Dermis microvascular lymphatic vessel endothelial cell (primary cell): ENCODE data around the gene TCF12. TPM values are rescaled to one million over a fixed set of nuclear protein-coding genes. Genes with fewer than 3 reads are reported as not detected.

Experiments
- DNase-seq, 2 donors: peaks; one replicate each; pipeline versions ENCODE4 v3.0.0 to v3.0.0-alpha.2; 2010; ENCODE audit warnings: low read depth in 2 of 2
- total RNA-seq: library from RNA; depleted of rRNA; stranded (reverse); fragments of >200 nt; gene quantifications from 2 replicates; pipeline ENCODE4 v1.2.1, GENCODE V29; 2014

TCF12 gene
- total RNA-seq, 1 donor from 2014 or later: 56.9 TPM

DNA sequence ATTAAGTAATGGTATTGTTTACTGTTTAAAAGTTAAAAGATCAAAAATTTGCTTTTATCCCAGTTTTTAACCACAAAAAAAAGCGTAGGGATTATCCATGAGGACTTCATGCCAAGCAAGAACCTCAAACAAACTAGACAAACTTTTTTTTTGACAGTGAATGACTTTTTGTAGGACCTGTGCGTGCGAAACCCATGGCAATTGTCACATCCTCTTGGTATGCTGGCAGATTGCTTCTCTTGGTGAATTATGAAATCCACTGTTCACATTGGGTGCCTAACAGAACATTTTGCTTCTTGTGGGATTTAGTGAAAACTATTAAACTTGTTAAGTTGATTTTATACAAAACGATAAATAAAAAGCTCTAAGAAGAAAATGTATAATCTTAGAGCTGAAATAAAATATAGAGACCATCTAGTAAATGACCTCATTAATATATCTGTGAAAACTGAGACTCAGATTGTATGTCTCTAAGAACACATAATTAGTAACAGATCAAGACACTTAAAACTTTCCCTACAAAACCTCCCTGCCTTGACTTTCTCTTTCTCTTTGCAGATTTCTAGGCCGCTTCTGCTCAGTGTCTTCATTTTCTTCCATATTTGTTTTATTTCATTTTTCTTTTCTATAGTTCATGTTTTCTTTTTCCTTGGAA lies 370.6 kb downstream of the TCF12 start:
- DNase-seq: no peak

DNA sequence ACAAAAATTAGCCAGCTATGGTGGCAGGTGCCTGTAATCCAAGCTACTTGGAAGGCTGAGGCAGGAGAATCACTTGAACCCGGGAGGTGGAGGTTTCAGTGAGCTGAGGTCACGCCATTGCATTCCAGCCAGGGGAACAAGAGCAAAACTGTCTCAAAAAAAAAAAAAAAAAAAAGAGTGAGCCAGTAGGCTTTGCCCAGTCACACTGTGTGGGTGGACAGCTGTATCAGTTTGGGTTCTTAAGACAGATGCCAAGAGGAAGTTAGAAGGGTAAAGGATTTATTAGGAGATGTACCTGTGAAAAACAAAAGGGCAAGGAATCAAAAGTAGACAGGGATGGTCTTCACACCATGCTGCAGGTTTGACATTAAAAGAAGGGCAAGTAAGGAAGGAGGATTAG lies 371.7 kb downstream of the TCF12 start:
- DNase-seq: no peak

DNA sequence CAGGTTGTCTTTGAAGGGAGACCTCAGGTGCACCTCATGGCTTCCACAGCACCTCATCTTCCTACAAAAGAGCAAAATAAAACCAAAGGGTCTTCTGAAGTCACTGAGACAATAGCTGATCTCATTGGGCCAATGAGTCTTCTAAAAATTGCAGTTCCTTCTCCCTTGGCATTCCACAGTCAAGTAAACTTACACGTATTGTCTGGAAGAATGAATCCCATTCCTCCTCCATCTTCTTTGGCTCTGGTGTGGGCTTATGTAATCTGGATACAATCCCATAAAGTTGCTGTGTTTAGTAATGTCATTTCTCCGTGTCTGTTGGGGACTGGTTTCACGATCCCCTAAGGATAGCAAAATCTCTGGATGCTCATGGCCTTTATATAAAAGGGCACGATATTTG lies 372.4 kb downstream of the TCF12 start:
- no peak for DNase-seq

DNA sequence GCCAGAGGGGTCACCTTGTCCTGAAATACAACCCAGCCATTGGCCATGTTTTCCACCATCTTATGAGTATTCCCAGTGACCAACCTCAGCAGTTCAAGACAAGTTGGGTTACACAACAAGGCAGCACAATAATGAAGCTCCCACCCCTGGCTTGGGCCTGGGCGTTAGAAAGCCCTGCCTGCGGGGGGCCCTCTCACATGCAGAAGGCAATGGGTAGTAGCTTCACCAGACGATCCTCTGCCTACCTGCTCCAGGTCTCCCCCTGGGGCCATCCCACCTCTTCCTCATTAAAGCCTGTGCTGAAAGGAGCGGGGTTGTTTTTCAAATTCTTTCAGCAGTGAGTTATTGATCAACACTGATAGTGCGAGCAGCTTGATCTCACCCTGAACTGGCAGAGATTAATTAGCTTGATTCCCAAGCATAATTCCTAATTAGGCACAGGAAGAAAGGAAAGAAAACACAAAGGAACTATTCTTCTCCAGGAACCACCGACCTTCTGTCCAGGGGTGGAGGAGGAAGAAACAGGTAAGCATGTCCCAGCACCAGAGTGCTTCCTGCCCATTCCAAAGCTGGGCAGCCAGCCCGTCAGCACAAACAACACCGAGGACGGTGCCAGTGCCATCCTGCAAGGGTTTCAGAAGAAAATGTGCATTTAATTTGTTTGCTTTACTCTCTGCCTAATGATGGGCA lies 378.2 kb downstream of the TCF12 start:
- no peak for DNase-seq

DNA sequence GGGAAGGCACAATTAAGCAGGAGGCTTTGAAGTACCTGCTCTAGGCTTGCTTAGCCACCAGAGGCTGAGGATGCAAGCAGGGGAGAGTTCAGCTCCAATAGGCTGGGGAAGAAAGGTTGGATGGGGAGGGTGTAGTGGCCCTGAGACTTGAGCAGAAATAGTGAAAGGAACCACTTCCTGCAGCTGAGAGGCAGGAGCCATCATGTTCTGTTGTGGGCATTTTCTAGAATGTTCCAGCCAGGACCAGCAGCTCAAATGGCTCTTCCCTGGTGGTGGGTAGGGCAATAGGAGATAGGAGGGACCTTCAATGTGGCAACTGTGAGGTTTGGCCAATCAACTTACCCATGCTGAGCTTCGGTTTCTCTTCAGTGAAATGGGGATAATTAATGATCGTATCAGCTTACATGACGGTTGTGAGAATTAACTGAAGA lies 378.7 kb downstream of the TCF12 start:
- no peak for DNase-seq

DNA sequence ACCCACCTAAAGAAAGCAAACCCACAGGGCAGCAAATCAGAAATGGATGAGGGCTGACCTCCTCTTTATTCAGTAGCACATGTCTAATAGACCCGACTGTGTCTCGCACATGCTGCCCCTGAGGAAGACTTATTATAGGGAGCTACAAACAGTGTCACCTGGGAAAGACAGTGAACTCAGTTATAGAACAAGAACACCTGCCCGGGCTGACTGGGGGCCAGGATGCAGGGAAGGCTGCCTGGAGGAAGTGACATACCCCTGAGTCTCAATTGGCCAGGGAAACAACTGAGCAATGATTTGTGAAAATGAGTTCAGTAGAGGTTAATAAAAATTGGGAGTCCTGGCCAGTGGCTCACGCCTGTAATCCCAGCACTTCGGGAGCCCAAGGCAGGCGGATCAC lies 379.2 kb downstream of the TCF12 start:
- no peak for DNase-seq

DNA sequence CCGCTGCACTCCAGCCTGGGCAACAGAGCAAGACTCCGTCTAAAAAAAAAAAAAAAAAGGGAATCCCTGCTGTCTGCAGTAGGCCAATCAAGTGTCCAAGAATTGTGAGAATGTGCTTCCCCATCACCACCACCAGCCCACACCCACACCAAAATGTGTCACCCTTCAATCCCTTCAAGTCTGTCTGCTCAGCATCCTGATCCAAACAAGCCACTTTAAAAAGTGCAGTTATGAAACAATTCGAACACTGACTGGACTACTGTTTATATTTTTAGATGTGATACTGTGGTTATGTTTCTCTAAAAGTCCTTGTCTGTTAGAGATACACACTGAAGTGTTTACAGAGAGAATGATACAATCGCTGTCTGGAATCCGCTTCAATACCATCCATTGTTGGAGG lies 379.8 kb downstream of the TCF12 start:
- no peak for DNase-seq

DNA sequence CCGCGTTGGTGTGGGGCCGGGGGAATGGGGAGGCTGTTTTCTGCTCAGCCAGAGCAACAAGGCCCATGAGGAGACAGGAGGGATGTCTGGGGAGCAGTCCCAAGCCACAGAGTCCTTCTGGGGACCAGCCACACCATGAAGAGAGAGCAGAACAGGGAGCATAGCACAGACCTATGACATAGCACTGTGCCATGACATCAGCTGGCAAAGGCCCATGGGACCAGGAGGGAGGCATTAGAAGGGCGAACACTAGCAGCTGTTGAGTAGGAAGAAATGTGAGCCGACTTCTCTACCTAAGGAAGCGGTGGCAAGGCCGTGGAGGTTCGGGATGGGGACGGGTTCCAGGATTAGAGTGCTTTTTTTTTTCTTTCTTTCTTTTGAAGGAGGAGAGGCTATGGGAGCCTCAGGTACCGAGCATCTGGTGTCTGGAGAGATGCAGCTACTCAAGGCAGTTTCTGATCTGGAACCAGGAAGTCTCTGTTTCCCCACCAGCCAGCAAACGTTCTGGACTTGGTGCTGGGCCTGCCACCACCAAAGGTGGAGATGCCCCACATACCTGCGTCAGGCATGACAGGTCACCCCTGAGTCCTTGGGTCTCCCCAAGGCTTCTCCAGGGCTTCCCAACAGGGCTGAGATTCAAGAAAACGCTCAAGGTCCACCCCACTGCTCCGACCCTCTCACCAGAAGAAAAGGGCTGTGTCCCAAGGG lies 380.6 kb downstream of the TCF12 start:
- DNase-seq: no peak

DNA sequence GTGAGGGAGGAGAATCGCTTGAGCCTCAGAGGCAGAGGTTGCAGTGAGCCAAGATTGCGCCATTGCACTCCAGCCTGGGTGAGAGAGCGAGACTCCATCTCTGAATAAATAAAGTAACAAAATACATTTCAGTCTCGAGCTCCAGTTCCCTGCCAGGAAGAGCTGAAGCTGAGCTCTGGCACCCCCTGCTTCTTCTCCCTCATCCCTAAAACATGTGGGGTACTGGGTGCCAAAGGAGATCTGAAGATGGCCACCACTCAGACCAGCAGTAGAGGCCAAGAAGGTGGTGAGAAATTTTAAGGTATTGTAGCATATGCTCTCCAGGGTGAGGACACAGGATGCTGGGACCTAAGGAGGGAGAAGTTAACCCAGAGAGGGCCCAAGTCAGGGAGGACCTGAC lies 382.9 kb downstream of the TCF12 start:
- DNase-seq: no peak

DNA sequence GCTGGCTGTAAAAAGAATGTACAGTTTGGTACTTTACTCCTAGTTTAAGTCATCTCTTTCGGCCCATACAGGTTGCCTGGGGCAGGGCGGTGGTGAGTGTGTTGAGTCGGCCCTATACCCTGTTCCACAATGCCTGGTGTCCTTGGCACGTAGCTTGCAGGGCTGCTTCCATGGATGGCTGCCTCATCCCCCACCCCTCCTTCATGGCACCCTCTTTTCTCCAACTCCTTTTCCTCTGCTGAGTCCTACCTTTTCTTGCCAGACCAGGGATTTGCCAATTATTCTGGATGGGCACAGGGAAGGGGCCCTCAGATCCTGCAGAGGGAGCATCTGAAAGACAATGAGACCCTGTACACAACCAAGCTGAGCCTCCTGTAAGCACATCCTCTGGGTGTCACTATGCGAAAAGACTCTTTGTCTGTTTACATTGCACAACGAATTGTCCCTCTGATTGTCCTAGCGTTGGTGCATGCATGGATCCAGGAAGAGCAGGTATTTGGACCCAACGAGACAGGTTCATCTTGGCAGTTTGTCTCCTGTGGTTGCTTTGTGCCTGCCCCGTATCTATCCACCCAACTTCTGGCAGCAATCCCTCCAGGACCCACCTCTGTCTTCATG lies 384.3 kb downstream of the TCF12 start:
- no peak for DNase-seq

DNA sequence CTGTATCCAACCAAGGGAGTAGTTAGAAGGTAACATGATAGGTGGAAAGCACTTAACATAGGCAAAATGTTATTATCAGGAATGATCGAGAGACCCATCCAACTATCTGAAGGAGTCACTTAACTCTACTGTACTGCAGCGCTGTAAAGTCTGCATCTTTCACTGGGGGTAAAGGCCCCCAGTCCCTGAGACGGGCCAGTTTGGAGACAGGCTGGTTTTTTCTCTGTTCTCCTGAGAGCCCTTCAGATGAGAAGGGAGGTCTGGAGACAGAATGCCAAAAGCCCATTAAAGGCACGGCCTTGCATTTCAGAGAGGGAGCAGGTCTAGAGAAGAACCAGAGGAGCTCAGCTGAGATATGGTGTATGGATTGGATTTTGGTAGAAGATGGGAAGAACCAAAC lies 386.6 kb downstream of the TCF12 start:
- no peak for DNase-seq

DNA sequence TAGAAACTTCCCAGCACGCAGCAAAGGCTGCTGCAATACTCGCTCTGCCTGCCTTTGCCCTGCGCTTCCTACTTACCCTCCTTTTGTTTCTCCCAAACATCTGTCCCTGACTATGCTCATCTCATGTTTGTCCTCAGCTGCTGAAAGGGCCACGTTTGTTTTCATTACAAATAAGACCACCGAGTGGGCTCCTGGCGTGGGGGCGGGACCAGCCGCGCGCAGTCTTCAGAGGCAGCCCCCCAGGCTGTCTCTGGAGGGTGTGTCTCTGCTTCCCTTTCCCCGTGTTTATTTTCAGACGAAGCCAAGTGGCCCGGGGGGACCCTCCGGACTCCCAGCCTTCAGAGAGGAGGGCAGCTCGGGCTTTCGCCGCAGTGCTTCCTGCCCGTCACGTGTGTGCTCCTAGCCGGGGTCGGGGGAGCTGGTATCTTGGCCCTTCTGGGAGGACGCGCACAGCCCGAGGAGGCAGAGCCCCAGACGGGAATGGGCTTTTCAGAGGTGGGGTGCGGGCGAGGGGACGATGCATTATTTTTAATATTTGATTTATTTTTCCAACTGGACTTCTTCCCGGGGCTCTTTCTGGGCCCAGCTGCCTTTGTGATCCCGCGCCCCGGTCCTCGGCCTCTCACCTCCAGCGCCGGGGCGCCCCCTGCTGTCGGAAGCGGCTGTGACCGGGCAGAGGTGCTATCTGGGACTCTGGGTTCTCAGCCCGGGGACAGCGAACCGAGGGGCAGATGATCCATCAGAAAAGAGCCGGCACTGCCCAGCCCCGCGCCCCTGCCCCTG lies 387.9 kb downstream of the TCF12 start:
- DNase-seq: peak; percentile 25 to 64

DNA sequence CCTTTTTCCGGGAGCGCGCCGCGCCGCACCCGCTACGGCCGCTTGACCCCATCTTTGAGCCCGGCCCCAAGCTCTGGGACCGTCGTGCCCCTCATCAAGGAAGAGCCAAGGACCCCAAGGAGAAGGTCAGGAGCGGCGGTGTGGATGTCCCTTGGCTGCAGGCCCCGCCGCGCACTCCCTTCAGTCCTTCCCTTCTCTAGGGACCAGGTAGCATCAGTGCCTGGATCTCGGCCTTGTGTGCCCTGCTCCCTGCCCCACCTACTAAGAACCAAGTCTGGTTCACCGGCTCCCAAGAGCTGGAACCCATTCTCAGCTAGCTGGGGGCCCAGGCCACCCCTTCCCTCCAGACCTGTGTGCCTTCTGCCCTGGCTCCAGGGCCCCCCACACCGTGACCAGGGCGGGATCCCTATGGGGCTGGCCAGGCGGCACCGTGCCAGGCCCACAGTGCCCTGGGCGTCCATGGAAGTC lies 388.5 kb downstream of the TCF12 start:
- DNase-seq: no peak

DNA sequence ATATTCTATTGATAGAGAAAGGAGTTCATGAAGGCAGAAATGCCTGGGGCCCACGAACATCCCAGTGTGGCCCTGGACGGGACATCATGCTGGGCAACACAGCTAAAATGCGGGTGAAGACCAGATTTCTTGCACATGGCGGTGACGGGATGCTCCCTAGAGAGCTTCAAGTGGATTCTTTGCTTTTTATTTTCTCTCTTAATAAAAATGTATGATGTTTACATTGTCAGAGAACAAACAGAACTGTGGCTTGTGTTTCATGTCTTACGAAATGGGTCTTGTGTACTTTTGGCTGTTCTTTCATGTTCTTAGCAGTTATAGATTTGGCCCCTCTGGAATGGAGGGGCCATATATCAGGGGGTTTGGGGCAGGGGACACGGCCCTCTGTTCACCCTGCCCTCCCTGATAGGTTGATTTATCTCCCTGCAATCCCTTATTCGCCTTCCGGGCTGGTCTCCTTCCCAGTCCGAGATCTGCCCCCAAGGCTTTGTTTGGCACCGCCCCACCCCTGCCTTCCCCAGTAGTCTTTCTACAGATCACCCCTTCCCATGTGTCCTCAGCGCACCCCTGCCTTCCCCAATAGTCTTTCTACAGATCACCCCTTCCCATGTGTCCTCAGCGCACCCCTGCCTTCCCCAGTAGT lies 389.2 kb downstream of the TCF12 start:
- DNase-seq: no peak

DNA sequence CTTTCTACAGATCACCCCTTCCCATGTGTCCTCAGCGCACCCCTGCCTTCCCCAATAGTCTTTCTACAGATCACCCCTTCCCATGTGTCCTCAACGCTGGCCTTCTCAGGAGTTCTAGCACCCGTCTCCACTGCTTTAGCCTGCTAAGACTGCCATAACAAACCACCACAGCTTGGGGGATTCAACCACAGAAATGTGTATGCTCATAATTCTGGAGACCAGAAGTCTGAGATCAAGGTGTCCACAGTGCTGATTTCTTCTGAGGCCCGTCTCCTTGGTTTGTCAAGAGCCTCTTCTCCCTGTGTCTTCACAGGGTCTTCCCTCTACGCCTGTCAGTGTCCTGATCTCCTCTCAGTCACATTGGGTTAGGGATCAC lies 389.7 kb downstream of the TCF12 start:
- no peak for DNase-seq

DNA sequence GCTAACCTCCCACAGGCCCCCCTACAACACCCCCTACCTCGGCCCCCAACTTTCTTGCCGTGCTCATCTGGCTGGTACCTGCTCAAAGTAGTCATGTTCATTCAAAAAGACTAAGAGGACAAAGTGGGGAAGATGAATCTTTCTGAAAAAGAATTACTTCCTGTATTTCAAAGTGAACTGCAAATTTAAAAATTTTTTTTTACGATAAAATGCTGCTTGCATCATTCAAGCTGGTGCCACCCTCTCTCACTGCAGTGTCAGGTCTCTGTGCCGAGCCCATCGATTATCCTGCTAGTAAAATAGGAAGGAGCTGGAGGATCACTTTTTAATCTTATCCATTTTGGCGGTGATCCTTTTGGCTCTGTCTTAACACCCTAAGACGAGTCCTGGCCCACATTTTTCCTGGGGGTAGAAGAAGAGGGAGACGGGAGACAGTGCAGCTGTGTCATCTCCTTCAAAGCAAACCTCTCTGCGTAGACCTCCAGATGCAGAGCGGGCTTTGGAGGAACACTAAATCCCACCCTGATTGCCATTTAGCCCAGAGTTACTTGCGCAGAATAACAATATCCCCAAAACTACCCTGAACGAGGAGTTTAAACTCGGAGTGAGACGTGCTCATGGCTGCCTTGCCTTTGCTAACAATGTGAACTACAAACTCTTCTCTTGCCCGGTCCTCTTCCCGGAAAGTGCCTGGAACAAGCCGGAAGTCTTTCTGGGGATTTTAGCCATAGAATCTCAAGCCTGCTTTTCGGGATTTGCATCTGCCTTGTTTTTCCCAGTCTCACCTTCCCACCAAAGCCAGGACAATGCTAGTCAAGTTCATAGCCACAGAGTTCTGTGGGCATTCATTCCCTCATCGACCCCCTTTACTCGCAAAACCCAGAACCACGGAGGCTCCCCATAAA lies 391.7 kb downstream of the TCF12 start:
- no peak for DNase-seq

DNA sequence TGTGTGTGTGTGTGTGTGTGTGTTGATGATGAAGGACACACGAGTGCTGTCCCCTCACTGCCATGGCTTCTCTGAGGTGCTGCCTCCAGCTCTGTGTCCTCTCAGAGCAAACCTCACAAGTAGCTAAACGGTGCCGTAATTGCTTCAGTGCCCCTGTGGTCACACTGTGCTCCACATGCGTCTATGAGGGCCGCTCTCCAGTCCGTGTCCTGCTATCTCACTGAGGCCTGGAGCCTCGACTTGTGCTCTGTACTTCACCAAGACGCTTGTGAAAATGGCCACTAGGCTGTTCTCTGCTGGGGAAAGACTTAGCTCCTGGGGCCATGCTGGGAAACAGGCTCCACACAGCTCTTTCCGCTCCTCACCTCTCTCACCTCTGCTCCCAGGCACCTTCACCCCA lies 392.4 kb downstream of the TCF12 start:
- no peak for DNase-seq

DNA sequence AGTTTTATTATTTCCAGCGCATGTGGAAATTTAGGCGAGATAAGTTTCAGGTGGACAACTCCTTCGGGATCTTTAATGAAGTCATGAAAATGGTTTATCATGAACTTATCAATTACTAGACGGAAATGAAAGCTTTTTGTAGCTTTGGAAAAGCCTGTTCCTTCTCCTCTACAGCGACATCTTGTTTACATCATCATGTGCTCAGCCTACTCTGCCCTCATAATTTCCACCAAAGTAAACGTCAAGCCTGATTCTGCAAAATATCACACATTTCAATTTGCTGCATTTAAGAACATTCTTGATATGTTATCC lies 393.5 kb downstream of the TCF12 start:
- no peak for DNase-seq

DNA sequence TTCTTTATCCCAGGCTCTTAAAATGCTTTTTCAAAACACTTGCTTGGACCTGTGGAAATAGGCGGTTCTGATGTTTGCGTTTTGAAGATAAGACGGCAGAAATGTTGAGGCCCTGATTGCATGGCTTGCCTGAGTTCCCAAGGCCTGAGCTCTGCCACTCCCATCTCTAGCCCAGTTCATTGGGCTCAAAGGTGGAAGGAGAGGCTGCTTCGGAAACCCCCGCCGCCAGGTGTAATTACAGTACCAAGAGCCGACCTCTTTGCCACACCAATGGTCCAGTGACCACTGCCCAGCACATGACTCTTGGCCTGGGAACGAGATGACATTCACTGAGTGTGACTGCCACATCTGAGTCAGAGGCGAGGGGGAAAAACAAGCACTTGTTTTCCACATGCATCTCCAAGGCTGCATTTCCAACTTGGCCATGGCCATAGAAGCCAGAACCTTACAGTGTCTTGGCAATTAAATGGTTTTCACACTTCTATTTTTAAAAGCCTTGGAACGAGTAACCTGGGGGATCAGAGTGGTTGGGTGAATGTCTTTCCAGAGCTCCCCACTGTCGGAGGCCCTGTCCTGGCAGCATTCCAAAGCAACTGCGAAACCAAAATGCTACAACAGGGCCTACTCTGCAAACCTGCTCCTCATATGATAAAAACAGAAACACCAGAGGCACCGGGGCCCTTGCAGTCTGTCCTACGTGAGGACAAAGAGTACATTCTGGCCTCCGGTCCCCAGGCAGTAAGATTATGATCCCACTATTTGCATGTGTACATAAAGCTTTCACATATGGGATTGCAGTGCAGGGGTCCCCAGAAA lies 394.1 kb downstream of the TCF12 start:
- DNase-seq: no peak
